ENCODE data around the gene RALGDS. TPM values are rescaled to one million over a fixed set of nuclear protein-coding genes. Genes with fewer than 3 reads are reported as not detected.
A peak's percentile ranks its signal among the peaks of the same experiment; 100 is the strongest.

RALGDS gene
- total and polyA plus RNA-seq, 9 of the 15 experiments (the other 6 are each of a cell fraction or from before 2014, with no cell fraction given): 0.75 to 43.3 (median 27.1) TPM

- no peak for ATAC-seq
- ChIA-PET POLR2A (interaction anchor here (0.6 to 1.7 kb wide), 8 partner anchors 9 to 269 kb away, joined by 3 to 7 read pairs (median 4); partner anchors contain the start of gene GTF3C5), CTCF (ENCODE audit: low intra/inter-chr PET ratio) (no interaction called here)
- no peak overlapping the region for H3K4me3 ChIP-seq
- TF ChIP-seq PKNOX1 (IDR thresholded peaks at IDR 0.05) (peak; percentile 79), ZNF445 (CRISPR knock-in tag; IDR thresholded peaks at IDR 0.05; ENCODE audit: low read depth) (no peak), POLR2G (IDR thresholded peaks at IDR 0.05; ENCODE audit: low read depth, low read length) (peak; percentile 37; the same call in 1 of the 2 replicates), ZNF282 (CRISPR knock-in tag; IDR thresholded peaks at IDR 0.05) (no peak), RAD21 (CRISPR knock-in tag; conservative IDR thresholded peaks at IDR 0.05 in 1 of 2, IDR thresholded peaks at IDR 0.05 in 1 of 2) (no peak), TCF7 (IDR thresholded peaks at IDR 0.05; ENCODE audit: borderline replicate concordance) (no peak), ZNF76 (CRISPR knock-in tag; IDR thresholded peaks at IDR 0.05; ENCODE audit: borderline replicate concordance) (no peak), TOE1 (IDR thresholded peaks at IDR 0.05; ENCODE audit: borderline replicate concordance) (no peak), TOE1 (CRISPR knock-in tag; IDR thresholded peaks at IDR 0.05; ENCODE audit: borderline replicate concordance, low read depth) (no peak), HNRNPH1 (optimal IDR thresholded peaks at IDR 0.05; ENCODE audit: low read depth, low read length) (no peak), MEIS2 (IDR thresholded peaks at IDR 0.05; ENCODE audit: partially characterized antibody) (no peak), THAP7 (CRISPR knock-in tag; IDR thresholded peaks at IDR 0.05) (no peak), SP2 (IDR thresholded peaks at IDR 0.05; ENCODE audit: extremely low read depth, low read depth, low read length, poor library complexity, severe bottlenecking) (no peak), FUS (optimal IDR thresholded peaks at IDR 0.05; ENCODE audit: low read depth, low read length) (no peak), CREBBP (IDR thresholded peaks at IDR 0.05; ENCODE audit: low read depth, low read length) (no peak), KAT8 (IDR thresholded peaks at IDR 0.05; ENCODE audit: low read depth) (no peak), TEAD1 (CRISPR knock-in tag; IDR thresholded peaks at IDR 0.05) (no peak)
- no peak overlapping the region for H2AFZ ChIP-seq (ENCODE audit: low read depth, low read length)
- H3K4me1 ChIP-seq (replicated peaks in 1 of 2; ENCODE audit: control insufficient read depth in 2 of 2, insufficient read depth in 2 of 2, low read length in 2 of 2): peaks cover 34 to 81% of the 10 kb centered on the region in 2 experiments
- no peaks in the 10 kb centered on the region for H3K27me3 ChIP-seq (ENCODE audit: control insufficient read depth in 2 of 2, insufficient read depth in 2 of 2, low read length in 2 of 2)
- no peak for FAIRE-seq
- no peak overlapping the region for H3K4me2 ChIP-seq (ENCODE audit: insufficient read depth, low read length)
- no TSS peak for BruUV-seq (replicated peaks)
- H3K9me3 ChIP-seq (replicated peaks; ENCODE audit: control insufficient read depth, insufficient read depth, low read depth, low read length): no peaks in the 10 kb centered on the region
- peaks cover 20% of the 10 kb centered on the region for H4K20me1 ChIP-seq (replicated peaks; ENCODE audit: control insufficient read depth, insufficient read depth, low read length)
- peaks cover 45% of the 10 kb centered on the region; the same call in 2 of the 3 replicates for H3K36me3 ChIP-seq (ENCODE audit: control insufficient read depth, insufficient read depth, low read length)
- DNase-seq (ENCODE audit: extremely low read depth in 1 of 4, low spot score in 3 of 4): no peak
- H3K79me2 ChIP-seq (ENCODE audit: control insufficient read depth, insufficient read depth, low read length): peaks cover 81% of the 10 kb centered on the region
- no peaks in the 10 kb centered on the region for H3K9me1 ChIP-seq (ENCODE audit: control insufficient read depth, insufficient read depth, low read length)
- 87% methylated on average over 17 of the region's 19 CpGs for WGBS (ENCODE audit: insufficient coverage, low coverage, missing lambda C conversion rate)
- in situ Hi-C loops (cut with MboI) (no loop called here), intact Hi-C loops (cut with micrococcal nuclease) (no loop called here)
- H3K9ac ChIP-seq (ENCODE audit: insufficient read depth in 1 of 2, low read depth in 2 of 2, low read length in 2 of 2): peak overlapping the region in 1 of 2 experiments; percentile 85; a peak in 3 of 4 replicates
- 0 out of 3 replicates have a peak overlapping the region, but pooled peaks have one; percentile 3 for H3K27ac ChIP-seq (ENCODE audit: extremely low read depth, low read depth, low read length)
Observed at GRCh38 chr9:133114886-133115603, 6.0 kb downstream of the RALGDS start.
